ENCODE results near the gene TNFRSF8.

DNA sequence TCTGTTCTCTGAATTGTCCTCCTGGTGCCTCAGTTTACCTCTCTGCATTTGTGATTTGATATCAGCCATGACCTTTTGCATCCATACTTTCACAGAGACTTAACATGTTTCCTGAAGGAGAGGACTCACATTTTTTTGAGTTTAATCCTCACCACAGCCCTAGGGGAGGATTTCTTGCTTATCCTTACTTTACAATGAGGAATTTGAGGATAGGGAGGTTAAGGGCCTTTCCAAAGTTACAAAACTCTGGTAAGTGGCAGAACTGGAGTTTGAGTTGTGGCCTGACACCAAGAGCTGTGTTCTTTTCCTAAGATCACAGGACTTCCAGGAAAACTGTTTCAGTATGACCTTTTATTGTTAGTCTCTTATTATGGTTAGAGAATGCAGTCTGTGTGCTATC lies 34.2 kb downstream of the TNFRSF8 start:
- TF ChIP-seq GPN1 (CRISPR knock-in tag; IDR thresholded peaks at IDR 0.05; ENCODE audit: borderline replicate concordance) (no peak), ZNF766 (CRISPR knock-in tag; IDR thresholded peaks at IDR 0.05; ENCODE audit: borderline replicate concordance) (no peak), CHD2 (IDR thresholded peaks at IDR 0.05; ENCODE audit: low read depth, low read length) (no peak)
